Right renal cortex interstitium (tissue), 3 donors: ENCODE measurements around the gene TPPP3. TPM values are rescaled to one million over a fixed set of nuclear protein-coding genes. Genes with fewer than 3 reads are reported as not detected.

Experiments
- DNase-seq, 3 donors: peaks; one replicate each; pipeline ENCODE4 v3.0.0-alpha.2; 2013; ENCODE audit warnings: low read depth in 3 of 3, low spot score in 2 of 3
- polyA plus RNA-seq, 3 donors: library from polyadenylated mRNA; unstranded; fragments of 120-200 nt; gene quantifications; one replicate each; pipeline ENCODE4 v1.2.1, GENCODE V29; 2013; ENCODE audit not compliant: insufficient read length in 3 of 3

TPPP3 gene
- polyA plus RNA-seq, 3 donors, result 54.6 to 62.9 (median 58.7) TPM

GRCh38 chr16:67406111-67406971, 13.0 kb upstream of the TPPP3 start:
- DNase-seq, result no peak

GRCh38 chr16:67405336-67405735, 12.0 kb upstream of the TPPP3 start:
- no peak for DNase-seq

- no peak for DNase-seq
These were observed 11.5 kb upstream of the TPPP3 start for GRCh38 chr16:67404740-67405226.

GRCh38 chr16:67403976-67404555, 10.8 kb upstream of the TPPP3 start:
- DNase-seq, result no peak

- DNase-seq, result no peak
These were observed 7.6 kb upstream of the TPPP3 start for GRCh38 chr16:67400901-67401300.

GRCh38 chr16:67399749-67400704, 6.7 kb upstream of the TPPP3 start:
- DNase-seq, result no peak

GRCh38 chr16:67399218-67399733, 6.0 kb upstream of the TPPP3 start:
- DNase-seq, result no peak

- no peak for DNase-seq
These were observed 5.4 kb upstream of the TPPP3 start for GRCh38 chr16:67398546-67399217.

GRCh38 chr16:67397812-67398545, 4.7 kb upstream of the TPPP3 start:
- DNase-seq, result no peak

- DNase-seq, result no peak
These were observed 3.9 kb upstream of the TPPP3 start for GRCh38 chr16:67397036-67397801.

GRCh38 chr16:67396159-67397035, 3.1 kb upstream of the TPPP3 start:
- peak in 2 of 3 donors; percentile 74 to 76 for DNase-seq

- no peak for DNase-seq
These were observed 2.3 kb upstream of the TPPP3 start for GRCh38 chr16:67395458-67396158.

GRCh38 chr16:67395105-67395457, 1.8 kb upstream of the TPPP3 start:
- no peak for DNase-seq

- no peak for DNase-seq
These were observed 1.1 kb upstream of the TPPP3 start for GRCh38 chr16:67394155-67395104.

GRCh38 chr16:67393788-67394154, 473 bp upstream of the TPPP3 start:
- no peak for DNase-seq
